HepG2 (cell line): ENCODE data around the gene CCL8. TPM values are rescaled to one million over a fixed set of nuclear protein-coding genes. Genes with fewer than 3 reads are reported as not detected.

Experiments used
- ATAC-seq: fragments of 200-7000 bp; cut with Tn5 transposase; 3 replicates; pipeline ENCODE4 v1.9.1; 2020; ENCODE audit warnings: mild to moderate bottlenecking, moderate library complexity
- BruUV-seq: library from RNA; stranded (reverse); fragments of 400-500 nt; replicated peaks from 2 replicates; lab custom pipeline; 2021; lab: Mats Ljungman, UMichigan
- CTCF ChIA-PET: fragments of 300-600 bp; formaldehyde crosslinking; extraction: SDS; loops from one replicate; lab custom pipeline; 2021; ENCODE audit warnings: low total read pairs, inconsistent platforms, low intra/inter-chr PET ratio; lab: Yijun Ruan, JAX
- POLR2A ChIA-PET: fragments of 350-600 bp; sonication (Branson Sonifier 250); formaldehyde crosslinking; loops from one replicate; lab custom pipeline; 2020; ENCODE audit warnings: antibody characterized with exemption, inconsistent platforms; lab: Yijun Ruan, JAX
- DNase-seq: peaks from one replicate; pipeline ENCODE4 v3.0.0-alpha.2; 2015; ENCODE audit warnings: low spot score
- FAIRE-seq: peaks from 3 replicates; lab custom pipeline; 2011; peaks lifted over from hg19 to GRCh38; lab: Jason Lieb, UNC
- H2AFZ ChIP-seq: one replicate; pipeline ENCODE4 v1.6.1; 2011; ENCODE audit warnings: low read length, inconsistent platforms
- H3K27ac ChIP-seq: fragments of 300-600 bp; 3 replicates; pipeline ENCODE4 v1.8.0; 2011; ENCODE audit warnings: mixed run types, mild to moderate bottlenecking, mixed read lengths, low read length, inconsistent platforms; ENCODE audit not compliant: insufficient read depth; ENCODE audit errors: extremely low read length
- H3K27me3 ChIP-seq, 2 experiments: fragments of 200-600 bp in 1 of 2; 2 replicates in 1 of 2; 3 replicates in 1 of 2; pipeline versions ENCODE4 v1.6.0 to v1.8.0; 2011; ENCODE audit warnings: low read length in 2 of 2, mild to moderate bottlenecking in 2 of 2, moderate library complexity in 2 of 2, inconsistent platforms in 1 of 2; ENCODE audit not compliant: insufficient read depth in 2 of 2, control insufficient read depth in 1 of 2
- H3K36me3 ChIP-seq, 2 experiments: fragments of 200-600 bp in 1 of 2; replicated peaks in 1 of 2; 2 replicates in 1 of 2; 3 replicates in 1 of 2; pipeline versions ENCODE4 v1.5.1 to v1.8.0; 2011; ENCODE audit warnings: low read length in 2 of 2, inconsistent platforms in 1 of 2; ENCODE audit not compliant: insufficient read depth in 2 of 2, control insufficient read depth in 1 of 2
- H3K4me1 ChIP-seq: 2 replicates; pipeline ENCODE4 v1.5.1; 2012; ENCODE audit warnings: low read length, inconsistent platforms; ENCODE audit not compliant: insufficient read depth
- H3K4me2 ChIP-seq: 2 replicates; pipeline ENCODE4 v1.6.0; 2011; ENCODE audit warnings: low read depth, low read length, inconsistent platforms
- H3K4me3 ChIP-seq, 3 experiments: fragments of 200-600 bp in 1 of 3; sonication (generic), shearing (Covaris generic) in 1 of 3; replicated peaks in 1 of 3; 2 replicates each; pipeline ENCODE4 v1.5.1; 2011 to 2016; ENCODE audit warnings: low read length in 3 of 3, inconsistent platforms in 2 of 3, low read depth in 2 of 3, mild to moderate bottlenecking in 2 of 3, control low read depth in 1 of 3, mixed read lengths in 1 of 3; ENCODE audit not compliant: insufficient read depth in 1 of 3
- H3K79me2 ChIP-seq: one replicate; pipeline ENCODE4 v1.6.1; 2011; ENCODE audit warnings: low read length, inconsistent platforms; ENCODE audit not compliant: insufficient read depth
- H3K9ac ChIP-seq: 2 replicates; pipeline ENCODE4 v1.6.0; 2011; ENCODE audit warnings: mild to moderate bottlenecking, low read depth, low read length, inconsistent platforms; ENCODE audit not compliant: insufficient read depth
- H3K9me3 ChIP-seq: 2 replicates; pipeline ENCODE4 v1.5.1; 2012; ENCODE audit warnings: mild to moderate bottlenecking, low read length
- H4K20me1 ChIP-seq: 2 replicates; pipeline ENCODE4 v1.6.0; 2011; ENCODE audit warnings: inconsistent platforms, mild to moderate bottlenecking, low read length, moderate library complexity; ENCODE audit not compliant: insufficient read depth
- FIP1L1 ChIP-seq: fragments of 200-400 bp; formaldehyde crosslinking; IDR thresholded peaks from 2 replicates; pipeline ENCODE4 v1.6.1; 2018; ENCODE audit warnings: low read depth, mild to moderate bottlenecking, low read length, moderate library complexity, borderline replicate concordance; ENCODE audit not compliant: insufficient read depth
- HOXA5 ChIP-seq: sonication (generic); formaldehyde crosslinking; IDR thresholded peaks from 2 replicates; pipeline ENCODE4 v1.4.0; 2020; ENCODE audit warnings: missing genetic modification reagents
- NRL ChIP-seq: sonication (generic); formaldehyde crosslinking; IDR thresholded peaks from 2 replicates; pipeline ENCODE4 v1.5.0; 2020; ENCODE audit warnings: missing genetic modification reagents, mild to moderate bottlenecking, moderate library complexity, borderline replicate concordance
- SRF ChIP-seq: IDR thresholded peaks from 2 replicates; pipeline ENCODE4 v1.6.1; 2011; ENCODE audit warnings: mild to moderate bottlenecking, low read depth, low read length, moderate library complexity
- TBX2 ChIP-seq: sonication (generic); formaldehyde crosslinking; IDR thresholded peaks from 2 replicates; pipeline ENCODE4 v1.5.0; 2020; ENCODE audit warnings: missing genetic modification reagents, mild to moderate bottlenecking, borderline replicate concordance
- ZMAT3 ChIP-seq: sonication (generic); formaldehyde crosslinking; conservative IDR thresholded peaks from 2 replicates; pipeline ENCODE4 v1.7.0; 2021; ENCODE audit warnings: missing genetic modification reagents
- WGBS: methylation state at CpG from one replicate; pipeline ENCODE4 v1.1.6; 2017; ENCODE audit warnings: low lambda C conversion rate; 5-methylcytosine and 5-hydroxymethylcytosine counted together
- in situ Hi-C: cut with HindIII; loops from 2 replicates; pipeline ENCODE4 v1.10.0; 2017; ENCODE audit warnings: low pct_unique_long_range_greater_than_20kb; ENCODE audit not compliant: extremely low pct_ligation_motif_present
- intact Hi-C: fragments of 100-400 bp; cut with micrococcal nuclease; formaldehyde crosslinking; loops from one replicate; pipeline ENCODE4 v1.10.0; 2022; ENCODE audit not compliant: unreplicated experiment
- polyA plus RNA-seq, 8 experiments: library from polyadenylated mRNA; depleted of rRNA in 3 of 8; stranded (reverse) in 7 of 8; unstranded in 1 of 8; fragments of >200 nt; fragmentation: Illumina TruSeq in 4 of 8; extraction: Trizol in 4 of 8; gene quantifications; 2 replicates each; pipeline versions ENCODE4 v1.2.1 to v1.2.3, GENCODE V29; 2011 to 2016; ENCODE audit warnings: low read depth in 4 of 8, missing spikeins in 1 of 8, mixed read lengths in 1 of 8; ENCODE audit not compliant: insufficient read depth in 1 of 8
- total RNA-seq, 5 experiments: library from RNA; depleted of rRNA; stranded (reverse); fragments of >200 nt; fragmentation: Illumina TruSeq; extraction: Trizol; gene quantifications; 2 replicates each; pipeline ENCODE4 v1.2.3, GENCODE V29; 2016; ENCODE audit warnings: low read depth in 1 of 5
- TF ChIP-seq, protein P1 (sequence below): sonication (generic); formaldehyde crosslinking; IDR thresholded peaks from 2 replicates; pipeline ENCODE4 v1.8.1; 2022; ENCODE audit warnings: low read depth, mild to moderate bottlenecking, missing genetic modification reagents
- TF ChIP-seq, protein P2 (sequence below): sonication (generic); formaldehyde crosslinking; IDR thresholded peaks from 2 replicates; pipeline ENCODE4 v1.4.0; 2020; ENCODE audit warnings: missing genetic modification reagents, borderline replicate concordance

The CCL8 gene
- total and polyA plus RNA-seq, 2 of the 13 experiments (the other 11 are each of a cell fraction or from before 2014, with no cell fraction given): not detected

DNA sequence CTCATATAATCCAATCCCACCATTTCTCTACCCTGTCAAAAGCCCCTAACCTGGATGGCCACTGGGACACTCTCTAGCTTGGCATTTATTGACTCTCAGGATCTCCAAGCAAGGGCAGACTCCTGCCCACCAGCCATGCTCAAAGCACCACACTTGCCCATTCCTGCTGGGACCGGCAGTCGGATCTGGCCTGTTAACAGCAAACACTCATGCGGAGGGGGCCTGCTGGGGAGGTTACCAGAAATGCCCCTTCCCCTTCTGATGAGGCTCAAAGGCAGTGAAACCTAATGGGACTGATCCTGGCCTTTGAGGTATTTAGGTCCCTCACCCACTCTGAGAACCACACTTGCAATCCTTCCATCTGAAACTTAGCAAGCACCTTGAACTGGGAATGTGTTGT, 50.3 kb downstream of the CCL8 start:
- Histone ChIP-seq H3K27me3 (peaks cover 0 to 7% of the 10 kb centered on the region in 2 experiments; a peak in 1 of 5 replicates), H3K4me2 (no peak overlapping the region), H3K9me3 (no peaks in the 10 kb centered on the region), H3K27ac (no peak overlapping the region), H4K20me1 (no peaks in the 10 kb centered on the region), H3K4me1 (0 out of 2 replicates have a peak, but pooled peaks cover 7% of the 10 kb centered on the region), H3K4me3 (no peak overlapping the region), H3K79me2 (no peaks in the 10 kb centered on the region), H2AFZ (no peak overlapping the region), H3K9ac (no peak overlapping the region), H3K36me3 (no peaks in the 10 kb centered on the region)
- in situ Hi-C loops (no loop called here), intact Hi-C loops (no loop called here)
- FAIRE-seq: no peak
- no peak for TF ChIP-seq NRL
- TF ChIP-seq, protein P1, sequence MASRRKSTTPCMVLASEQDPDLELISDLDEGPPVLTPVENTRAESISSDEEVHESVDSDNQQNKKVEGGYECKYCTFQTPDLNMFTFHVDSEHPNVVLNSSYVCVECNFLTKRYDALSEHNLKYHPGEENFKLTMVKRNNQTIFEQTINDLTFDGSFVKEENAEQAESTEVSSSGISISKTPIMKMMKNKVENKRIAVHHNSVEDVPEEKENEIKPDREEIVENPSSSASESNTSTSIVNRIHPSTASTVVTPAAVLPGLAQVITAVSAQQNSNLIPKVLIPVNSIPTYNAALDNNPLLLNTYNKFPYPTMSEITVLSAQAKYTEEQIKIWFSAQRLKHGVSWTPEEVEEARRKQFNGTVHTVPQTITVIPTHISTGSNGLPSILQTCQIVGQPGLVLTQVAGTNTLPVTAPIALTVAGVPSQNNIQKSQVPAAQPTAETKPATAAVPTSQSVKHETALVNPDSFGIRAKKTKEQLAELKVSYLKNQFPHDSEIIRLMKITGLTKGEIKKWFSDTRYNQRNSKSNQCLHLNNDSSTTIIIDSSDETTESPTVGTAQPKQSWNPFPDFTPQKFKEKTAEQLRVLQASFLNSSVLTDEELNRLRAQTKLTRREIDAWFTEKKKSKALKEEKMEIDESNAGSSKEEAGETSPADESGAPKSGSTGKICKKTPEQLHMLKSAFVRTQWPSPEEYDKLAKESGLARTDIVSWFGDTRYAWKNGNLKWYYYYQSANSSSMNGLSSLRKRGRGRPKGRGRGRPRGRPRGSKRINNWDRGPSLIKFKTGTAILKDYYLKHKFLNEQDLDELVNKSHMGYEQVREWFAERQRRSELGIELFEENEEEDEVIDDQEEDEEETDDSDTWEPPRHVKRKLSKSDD: no peak
- TF ChIP-seq HOXA5 (CRISPR knock-in tag): no peak
- TF ChIP-seq ZMAT3 (CRISPR knock-in tag): no peak
- no peak for TF ChIP-seq FIP1L1
- TF ChIP-seq TBX2: no peak
- TF ChIP-seq, protein P2, sequence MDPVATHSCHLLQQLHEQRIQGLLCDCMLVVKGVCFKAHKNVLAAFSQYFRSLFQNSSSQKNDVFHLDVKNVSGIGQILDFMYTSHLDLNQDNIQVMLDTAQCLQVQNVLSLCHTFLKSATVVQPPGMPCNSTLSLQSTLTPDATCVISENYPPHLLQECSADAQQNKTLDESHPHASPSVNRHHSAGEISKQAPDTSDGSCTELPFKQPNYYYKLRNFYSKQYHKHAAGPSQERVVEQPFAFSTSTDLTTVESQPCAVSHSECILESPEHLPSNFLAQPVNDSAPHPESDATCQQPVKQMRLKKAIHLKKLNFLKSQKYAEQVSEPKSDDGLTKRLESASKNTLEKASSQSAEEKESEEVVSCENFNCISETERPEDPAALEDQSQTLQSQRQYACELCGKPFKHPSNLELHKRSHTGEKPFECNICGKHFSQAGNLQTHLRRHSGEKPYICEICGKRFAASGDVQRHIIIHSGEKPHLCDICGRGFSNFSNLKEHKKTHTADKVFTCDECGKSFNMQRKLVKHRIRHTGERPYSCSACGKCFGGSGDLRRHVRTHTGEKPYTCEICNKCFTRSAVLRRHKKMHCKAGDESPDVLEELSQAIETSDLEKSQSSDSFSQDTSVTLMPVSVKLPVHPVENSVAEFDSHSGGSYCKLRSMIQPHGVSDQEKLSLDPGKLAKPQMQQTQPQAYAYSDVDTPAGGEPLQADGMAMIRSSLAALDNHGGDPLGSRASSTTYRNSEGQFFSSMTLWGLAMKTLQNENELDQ (CRISPR knock-in tag): no peak
- TF ChIP-seq SRF: no peak
- ChIA-PET CTCF (no interaction called here), POLR2A (no interaction called here)
- DNase-seq: no peak
- 29% methylated on average over 3 of the region's 3 CpGs for WGBS
- no TSS peak for BruUV-seq
- no peak for ATAC-seq
